ENCODE measurements around the gene DLL3. TPM values are rescaled to one million over a fixed set of nuclear protein-coding genes. Genes with fewer than 3 reads are reported as not detected.

Gene DLL3
- total and polyA plus RNA-seq, 2 donors (not counting 1 experiment from before 2014, with no cell fraction given), result 0.46 to 1.1 TPM

DNA sequence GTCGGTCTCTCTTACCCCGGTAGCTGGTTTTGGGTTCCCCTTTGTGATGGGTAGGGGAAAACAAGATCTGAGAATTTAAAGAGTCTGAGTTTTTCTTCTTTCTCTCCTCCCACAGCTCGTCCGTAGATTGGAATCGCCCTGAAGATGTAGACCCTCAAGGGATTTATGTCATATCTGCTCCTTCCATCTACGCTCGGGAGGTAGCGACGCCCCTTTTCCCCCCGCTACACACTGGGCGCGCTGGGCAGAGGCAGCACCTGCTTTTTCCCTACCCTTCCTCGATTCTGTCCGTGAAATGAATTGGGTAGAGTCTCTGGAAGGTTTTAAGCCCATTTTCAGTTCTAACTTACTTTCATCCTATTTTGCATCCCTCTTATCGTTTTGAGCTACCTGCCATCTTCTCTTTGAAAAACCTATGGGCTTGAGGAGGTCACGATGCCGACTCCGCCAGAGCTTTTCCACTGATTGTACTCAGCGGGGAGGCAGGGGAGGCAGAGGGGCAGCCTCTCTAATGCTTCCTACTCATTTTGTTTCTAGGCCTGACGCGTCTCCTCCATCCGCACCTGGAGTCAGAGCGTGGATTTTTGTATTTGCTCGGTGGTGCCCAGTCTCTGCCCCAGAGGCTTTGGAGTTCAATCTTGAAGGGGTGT, 9.1 kb downstream of the DLL3 start:
- no peaks in the 10 kb centered on the region for H4K20me1 ChIP-seq (ENCODE audit: control insufficient read depth, insufficient read depth, low read length, poor library complexity, severe bottlenecking)
- peak overlapping the region; percentile 87 for H3K4me3 Mint-ChIP-seq
- intact Hi-C loops (cut with micrococcal nuclease), result no loop called here
- WGBS (ENCODE audit: insufficient coverage), result 59% methylated on average over 14 of the region's 24 CpGs
- peak overlapping the region; percentile 95 for H3K4me2 ChIP-seq (replicated peaks; ENCODE audit: low read depth, low read length, poor library complexity, severe bottlenecking)
- H3K27me3 Mint-ChIP-seq, result peaks cover 32% of the 10 kb centered on the region
- H3K79me2 ChIP-seq (ENCODE audit: control insufficient read depth, insufficient read depth, low read length), result no peaks in the 10 kb centered on the region
- H2AFZ ChIP-seq (ENCODE audit: insufficient read depth, low read depth, low read length, poor library complexity, severe bottlenecking), result peak overlapping the region; percentile 86
- H3K4me1 Mint-ChIP-seq, result peaks cover 20% of the 10 kb centered on the region
- no peak for ATAC-seq (ENCODE audit: low read depth)
- no peaks in the 10 kb centered on the region for H3K9me3 Mint-ChIP-seq (ENCODE audit: insufficient read depth)
- H3K9me3 ChIP-seq (ENCODE audit: control extremely low read depth in 1 of 3, control insufficient read depth in 2 of 3, insufficient read depth in 1 of 3, low read length in 2 of 3), result peaks cover 0 to 11% (median 0%) of the 10 kb centered on the region in 3 donors
- CTCF ChIA-PET, result interaction anchor here (0.6 to 2.0 kb wide), 5 partner anchors 9 to 375 kb away, joined by 3 to 4 read pairs (median 3); partner anchors contain the start of gene DLL3
- H3K27me3 ChIP-seq (replicated peaks in 1 of 4; ENCODE audit: control extremely low read depth in 1 of 4, control insufficient read depth in 3 of 4, insufficient read depth in 4 of 4, low read length in 3 of 4), result peaks cover 0 to 55% (median 16%) of the 10 kb centered on the region in 4 experiments
- TF ChIP-seq EZH2 (IDR thresholded peaks at IDR 0.05; ENCODE audit: borderline replicate concordance, insufficient read depth, low read depth, low read length, poor library complexity, severe bottlenecking), result no peak
- TF ChIP-seq, protein P1, sequence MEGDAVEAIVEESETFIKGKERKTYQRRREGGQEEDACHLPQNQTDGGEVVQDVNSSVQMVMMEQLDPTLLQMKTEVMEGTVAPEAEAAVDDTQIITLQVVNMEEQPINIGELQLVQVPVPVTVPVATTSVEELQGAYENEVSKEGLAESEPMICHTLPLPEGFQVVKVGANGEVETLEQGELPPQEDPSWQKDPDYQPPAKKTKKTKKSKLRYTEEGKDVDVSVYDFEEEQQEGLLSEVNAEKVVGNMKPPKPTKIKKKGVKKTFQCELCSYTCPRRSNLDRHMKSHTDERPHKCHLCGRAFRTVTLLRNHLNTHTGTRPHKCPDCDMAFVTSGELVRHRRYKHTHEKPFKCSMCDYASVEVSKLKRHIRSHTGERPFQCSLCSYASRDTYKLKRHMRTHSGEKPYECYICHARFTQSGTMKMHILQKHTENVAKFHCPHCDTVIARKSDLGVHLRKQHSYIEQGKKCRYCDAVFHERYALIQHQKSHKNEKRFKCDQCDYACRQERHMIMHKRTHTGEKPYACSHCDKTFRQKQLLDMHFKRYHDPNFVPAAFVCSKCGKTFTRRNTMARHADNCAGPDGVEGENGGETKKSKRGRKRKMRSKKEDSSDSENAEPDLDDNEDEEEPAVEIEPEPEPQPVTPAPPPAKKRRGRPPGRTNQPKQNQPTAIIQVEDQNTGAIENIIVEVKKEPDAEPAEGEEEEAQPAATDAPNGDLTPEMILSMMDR (IDR thresholded peaks at IDR 0.05), result no peak
- DNase-seq, result no peak
- no peaks in the 10 kb centered on the region for H3K36me3 ChIP-seq (replicated peaks in 1 of 2; ENCODE audit: control extremely low read depth in 1 of 2, control insufficient read depth in 1 of 2, extremely low read depth in 1 of 2, insufficient read depth in 2 of 2, low read length in 1 of 2)
- H3K4me3 ChIP-seq (ENCODE audit: control extremely low read depth in 1 of 5, extremely low read depth in 1 of 5, insufficient read depth in 1 of 5, low read depth in 2 of 5, low read length in 4 of 5), result peak overlapping the region in 4 of 5 experiments; percentile 29 to 66 (median 60)
- peaks cover 14 to 18% of the 10 kb centered on the region in 2 donors for H3K4me1 ChIP-seq (ENCODE audit: control insufficient read depth in 2 of 2, insufficient read depth in 2 of 2, low read length in 2 of 2)
- peak overlapping the region; percentile 6 for H3K27ac Mint-ChIP-seq
- H3K27ac ChIP-seq (ENCODE audit: low read length in 2 of 2), result no peak overlapping the region
- H3K9ac ChIP-seq (ENCODE audit: low read length), result peak overlapping the region; percentile 63
- POLR2A ChIA-PET, result no interaction called here

DNA sequence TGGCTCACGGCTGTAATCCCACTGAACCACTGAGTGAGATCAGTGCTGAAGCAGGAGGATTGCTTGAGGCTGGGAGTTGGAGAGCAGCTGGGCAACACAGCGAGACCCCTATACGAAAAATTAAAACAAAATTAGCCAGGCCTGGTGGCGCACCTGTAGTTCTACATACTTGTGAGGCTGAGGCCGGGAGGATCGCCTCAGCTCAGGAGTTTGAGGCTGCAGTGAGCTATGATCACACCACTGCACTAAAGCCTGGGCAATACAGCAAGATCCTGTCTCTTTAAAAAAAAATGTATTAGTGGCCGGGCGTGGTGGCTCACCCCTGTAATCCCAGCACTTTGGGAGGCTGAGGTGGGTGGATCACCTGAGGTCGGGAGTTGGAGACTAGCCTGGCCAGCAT, 9.9 kb downstream of the DLL3 start:
- H3K4me1 Mint-ChIP-seq, result peaks cover 16% of the 10 kb centered on the region
- ChIA-PET POLR2A (no interaction called here), CTCF (no interaction called here)
- H3K9me3 Mint-ChIP-seq (ENCODE audit: insufficient read depth), result no peaks in the 10 kb centered on the region
- no peak overlapping the region for H3K27ac ChIP-seq (ENCODE audit: low read length in 2 of 2)
- TF ChIP-seq, protein P1 (IDR thresholded peaks at IDR 0.05), result no peak
- TF ChIP-seq EZH2 (IDR thresholded peaks at IDR 0.05; ENCODE audit: borderline replicate concordance, insufficient read depth, low read depth, low read length, poor library complexity, severe bottlenecking), result no peak
- H3K27ac Mint-ChIP-seq, result no peak overlapping the region
- intact Hi-C loops (cut with micrococcal nuclease), result no loop called here
- WGBS (ENCODE audit: insufficient coverage), result 97% methylated on average over 4 of the region's 9 CpGs
- peak overlapping the region; percentile 3 for H3K4me3 Mint-ChIP-seq
- no peaks in the 10 kb centered on the region for H4K20me1 ChIP-seq (ENCODE audit: control insufficient read depth, insufficient read depth, low read length, poor library complexity, severe bottlenecking)
- peaks cover 0 to 56% (median 13%) of the 10 kb centered on the region in 4 experiments for H3K27me3 ChIP-seq (replicated peaks in 1 of 4; ENCODE audit: control extremely low read depth in 1 of 4, control insufficient read depth in 3 of 4, insufficient read depth in 4 of 4, low read length in 3 of 4)
- H3K9ac ChIP-seq (ENCODE audit: low read length), result no peak overlapping the region
- DNase-seq (no peak), ATAC-seq (ENCODE audit: low read depth) (no peak)
- H2AFZ ChIP-seq (ENCODE audit: insufficient read depth, low read depth, low read length, poor library complexity, severe bottlenecking), result no peak overlapping the region
- peaks cover 13 to 14% of the 10 kb centered on the region in 2 donors for H3K4me1 ChIP-seq (ENCODE audit: control insufficient read depth in 2 of 2, insufficient read depth in 2 of 2, low read length in 2 of 2)
- no peak overlapping the region for H3K4me2 ChIP-seq (replicated peaks; ENCODE audit: low read depth, low read length, poor library complexity, severe bottlenecking)
- H3K4me3 ChIP-seq (ENCODE audit: control extremely low read depth in 1 of 5, extremely low read depth in 1 of 5, insufficient read depth in 1 of 5, low read depth in 2 of 5, low read length in 4 of 5), result no peak overlapping the region
- H3K36me3 ChIP-seq (replicated peaks in 1 of 2; ENCODE audit: control extremely low read depth in 1 of 2, control insufficient read depth in 1 of 2, extremely low read depth in 1 of 2, insufficient read depth in 2 of 2, low read length in 1 of 2), result no peaks in the 10 kb centered on the region
- H3K79me2 ChIP-seq (ENCODE audit: control insufficient read depth, insufficient read depth, low read length), result no peaks in the 10 kb centered on the region
- H3K27me3 Mint-ChIP-seq, result peaks cover 29% of the 10 kb centered on the region
- H3K9me3 ChIP-seq (ENCODE audit: control extremely low read depth in 1 of 3, control insufficient read depth in 2 of 3, insufficient read depth in 1 of 3, low read length in 2 of 3), result peaks cover 0 to 6% (median 0%) of the 10 kb centered on the region in 3 donors

Data from B cell (primary cell).